ENCODE data around the gene TEFM. TPM values are rescaled to one million over a fixed set of nuclear protein-coding genes. Genes with fewer than 3 reads are reported as not detected.

The TEFM gene
- 19.1 to 30.5 TPM (median 21.3 TPM) in 5 replicates for total RNA-seq (2022; extraction: Qiagen RNA extraction; ENCODE audit: low read depth)

GRCh38 chr17:30906101-30906911 lies at the start of gene TEFM:
TEFM (minus strand) TSS chr17:30906238; CDS start chr17:30906198, 40 bp downstream.

GRCh38 chr17:30921544-30922196 lies 15.6 kb upstream of the TEFM start, which contains the start of gene ADAP2:
ADAP2 (plus strand) TSS chr17:30921945; CDS start chr17:30922015, 70 bp downstream.

Other genes starting within 250 kb of the TEFM start
- gene CRLF3, start 81.5 kb downstream of the TEFM start, total RNA-seq (2022; extraction: Qiagen RNA extraction; ENCODE audit: low read depth) = 11.1 to 16.7 TPM (median 15.7 TPM) in 5 replicates
- gene ATAD5, start 74.3 kb downstream of the TEFM start, total RNA-seq (2022; extraction: Qiagen RNA extraction; ENCODE audit: low read depth) = 3.0 to 4.8 TPM (median 4.3 TPM) in 5 replicates
- 2.6 to 3.7 TPM (median 3.2 TPM) in 5 replicates for gene ADAP2, start 15.7 kb upstream of the TEFM start, total RNA-seq (2022; extraction: Qiagen RNA extraction; ENCODE audit: low read depth)
- gene RNF135, start 64.8 kb upstream of the TEFM start, total RNA-seq (2022; extraction: Qiagen RNA extraction; ENCODE audit: low read depth) = 22.6 to 26.1 TPM (median 24.5 TPM) in 5 replicates
- 13.7 to 20.8 TPM (median 18.7 TPM) in 5 replicates for gene NF1, start 188.7 kb upstream of the TEFM start, total RNA-seq (2022; extraction: Qiagen RNA extraction; ENCODE audit: low read depth)

All from A549 treated with GW870086 at 1 μM for 4 hours (cell line).